Spinal cord (tissue), 10 donors: ENCODE data around the gene CSF2RB. TPM values are rescaled to one million over a fixed set of nuclear protein-coding genes. Genes with fewer than 3 reads are reported as not detected.

Experiments used
- DNase-seq, 6 donors: peaks; one replicate each; pipeline versions ENCODE4 v3.0.0 to v3.0.0-alpha.2; 2013 to 2015; ENCODE audit warnings: low spot score in 6 of 6, low read depth in 4 of 6
- H3K27ac ChIP-seq: one replicate; pipeline ENCODE4 v1.5.1; 2013; ENCODE audit warnings: low read depth, low read length, control low read depth
- H3K27me3 ChIP-seq: one replicate; pipeline ENCODE4 v1.6.1; 2013; ENCODE audit warnings: low read length; ENCODE audit not compliant: control insufficient read depth, insufficient read depth
- H3K36me3 ChIP-seq: one replicate; pipeline ENCODE4 v1.6.1; 2013; ENCODE audit warnings: low read length; ENCODE audit not compliant: control insufficient read depth, insufficient read depth
- H3K4me1 ChIP-seq: one replicate; pipeline ENCODE4 v1.6.1; 2013; ENCODE audit warnings: low read length; ENCODE audit not compliant: control insufficient read depth, insufficient read depth
- H3K4me3 ChIP-seq: one replicate; pipeline ENCODE4 v1.5.1; 2013; ENCODE audit warnings: low read depth, low read length, control low read depth
- H3K9me3 ChIP-seq: one replicate; pipeline ENCODE4 v1.6.1; 2013; ENCODE audit warnings: low read length; ENCODE audit not compliant: control insufficient read depth, insufficient read depth
- WGBS: methylation state at CpG from one replicate; pipeline ENCODE4 v1.1.5; 2013; ENCODE audit warnings: missing lambda C conversion rate; ENCODE audit not compliant: insufficient coverage; 5-methylcytosine and 5-hydroxymethylcytosine counted together
- polyA plus RNA-seq, 2 donors: library from polyadenylated mRNA; unstranded; fragments of 120-200 nt; gene quantifications; one replicate each; pipeline ENCODE4 v1.2.1, GENCODE V29; 2013; ENCODE audit not compliant: insufficient read length in 2 of 2
- total RNA-seq, 2 donors: library from RNA; depleted of rRNA in 1 of 2; stranded (reverse); fragments of 120-200 nt in 1 of 2; fragments of >200 nt in 1 of 2; gene quantifications; one replicate each; pipeline versions ENCODE4 v1.2.3 to v1.2.4, GENCODE V29; 2013 to 2014
- donor health status: healthy.

Gene CSF2RB
- total and polyA plus RNA-seq, 4 donors: 1.3 to 3.1 (median 1.8) TPM

GRCh38 chr22:36925388-36926290, 12.2 kb downstream of the CSF2RB start:
- peaks cover 33% of the 10 kb centered on the region for H3K4me1 ChIP-seq
- no peaks in the 10 kb centered on the region for H3K9me3 ChIP-seq
- H3K4me3 ChIP-seq: no peak overlapping the region
- no peaks in the 10 kb centered on the region for H3K36me3 ChIP-seq
- WGBS: 91% methylated on average over 15 of the region's 19 CpGs
- H3K27me3 ChIP-seq: peaks cover 2% of the 10 kb centered on the region
- H3K27ac ChIP-seq: no peak overlapping the region
- DNase-seq: no peak

GRCh38 chr22:36926309-36926708, 12.9 kb downstream of the CSF2RB start:
- Histone ChIP-seq H3K4me1 (peaks cover 34% of the 10 kb centered on the region), H3K9me3 (no peaks in the 10 kb centered on the region), H3K27ac (no peak overlapping the region), H3K27me3 (peaks cover 2% of the 10 kb centered on the region), H3K36me3 (no peaks in the 10 kb centered on the region), H3K4me3 (no peak overlapping the region)
- WGBS: 90% methylated on average over 6 of the region's 6 CpGs
- DNase-seq: no peak

- DNase-seq: no peak
- Histone ChIP-seq H3K27ac (no peak overlapping the region), H3K36me3 (no peaks in the 10 kb centered on the region), H3K9me3 (no peaks in the 10 kb centered on the region), H3K4me1 (peaks cover 31% of the 10 kb centered on the region), H3K4me3 (no peak overlapping the region), H3K27me3 (peaks cover 2% of the 10 kb centered on the region)
- WGBS: 79% methylated on average over 12 of the region's 14 CpGs
Measured at GRCh38 chr22:36926721-36927435, 13.4 kb downstream of the CSF2RB start.

GRCh38 chr22:36927671-36928070, 14.2 kb downstream of the CSF2RB start:
- Histone ChIP-seq H3K27ac (no peak overlapping the region), H3K9me3 (no peaks in the 10 kb centered on the region), H3K27me3 (peaks cover 2% of the 10 kb centered on the region), H3K36me3 (no peaks in the 10 kb centered on the region), H3K4me1 (peaks cover 24% of the 10 kb centered on the region), H3K4me3 (no peak overlapping the region)
- no peak for DNase-seq
- 100% methylated on average over 1 of the region's 3 CpGs for WGBS

- H3K4me1 ChIP-seq: peaks cover 21% of the 10 kb centered on the region
- WGBS: 53% methylated on average over 5 of the region's 9 CpGs
- no peak overlapping the region for H3K4me3 ChIP-seq
- H3K9me3 ChIP-seq: no peaks in the 10 kb centered on the region
- no peaks in the 10 kb centered on the region for H3K36me3 ChIP-seq
- no peak for DNase-seq
- H3K27me3 ChIP-seq: peaks cover 2% of the 10 kb centered on the region
- H3K27ac ChIP-seq: no peak overlapping the region
Measured at GRCh38 chr22:36928196-36928595, 14.8 kb downstream of the CSF2RB start.

DNA sequence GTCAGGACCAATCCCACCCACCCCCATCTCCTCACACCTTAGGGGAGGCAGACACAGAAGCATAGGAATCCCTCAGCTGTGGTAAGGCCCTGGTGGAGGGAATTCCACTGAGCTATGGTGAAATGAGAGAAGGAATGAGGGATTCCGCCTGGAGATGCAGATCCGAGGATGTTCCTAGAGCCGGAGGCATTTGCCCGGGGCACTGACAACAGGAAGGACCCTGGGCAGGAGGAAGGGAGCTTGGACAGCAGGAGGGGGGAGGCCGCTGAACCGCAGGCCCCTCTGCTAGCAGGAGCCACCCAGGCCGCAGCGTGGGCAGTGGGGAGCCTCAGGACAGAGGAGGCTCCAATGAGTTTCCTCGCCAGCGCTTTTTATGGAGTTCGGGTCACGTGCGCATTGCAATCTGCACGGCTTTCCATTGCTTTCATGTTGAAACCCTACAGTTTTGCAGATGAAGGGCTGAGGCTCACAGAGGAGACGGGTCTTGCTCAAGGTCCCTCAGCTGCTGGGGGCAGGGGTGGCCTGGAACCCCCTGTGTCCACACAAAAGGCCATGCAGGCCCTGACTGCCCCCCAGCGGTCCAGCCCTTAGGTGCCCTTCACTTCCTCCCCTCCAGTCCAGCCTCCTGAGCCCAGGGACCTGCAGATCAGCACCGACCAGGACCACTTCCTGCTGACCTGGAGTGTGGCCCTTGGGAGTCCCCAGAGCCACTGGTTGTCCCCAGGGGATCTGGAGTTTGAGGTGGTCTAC, 15.5 kb downstream of the CSF2RB start:
- H3K4me3 ChIP-seq: no peak overlapping the region
- H3K27me3 ChIP-seq: peaks cover 2% of the 10 kb centered on the region
- whole genome bisulfite sequencing: 59% methylated on average over 17 of the region's 17 CpGs
- peaks cover 21% of the 10 kb centered on the region for H3K4me1 ChIP-seq
- H3K9me3 ChIP-seq: no peaks in the 10 kb centered on the region
- no peaks in the 10 kb centered on the region for H3K36me3 ChIP-seq
- DNase-seq: no peak
- no peak overlapping the region for H3K27ac ChIP-seq

DNA sequence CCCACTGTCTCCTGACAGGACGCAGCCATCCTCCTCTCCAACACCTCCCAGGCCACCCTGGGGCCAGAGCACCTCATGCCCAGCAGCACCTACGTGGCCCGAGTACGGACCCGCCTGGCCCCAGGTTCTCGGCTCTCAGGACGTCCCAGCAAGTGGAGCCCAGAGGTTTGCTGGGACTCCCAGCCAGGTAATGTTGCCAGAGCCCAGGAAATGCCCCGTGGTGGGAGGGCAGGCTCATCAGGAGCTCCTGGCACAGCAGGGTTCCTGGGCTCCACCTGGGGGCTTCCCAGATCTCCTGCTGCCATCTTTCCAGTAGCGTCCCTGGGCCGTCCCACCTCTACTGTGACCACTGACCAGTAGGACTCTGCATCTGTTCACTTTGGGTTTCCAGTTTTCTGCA, 16.2 kb downstream of the CSF2RB start:
- no peaks in the 10 kb centered on the region for H3K36me3 ChIP-seq
- H3K9me3 ChIP-seq: no peaks in the 10 kb centered on the region
- H3K27me3 ChIP-seq: peaks cover 2% of the 10 kb centered on the region
- peaks cover 21% of the 10 kb centered on the region for H3K4me1 ChIP-seq
- no peak for DNase-seq
- 94% methylated on average over 10 of the region's 10 CpGs for WGBS
- no peak overlapping the region for H3K4me3 ChIP-seq
- H3K27ac ChIP-seq: no peak overlapping the region

- Histone ChIP-seq H3K4me3 (no peak overlapping the region), H3K9me3 (no peaks in the 10 kb centered on the region)
- WGBS: 55% methylated on average over 19 of the region's 20 CpGs
Measured at GRCh38 chr22:36930041-36930935, 16.9 kb downstream of the CSF2RB start.

GRCh38 chr22:36931446-36931845, 18.0 kb downstream of the CSF2RB start:
- Histone ChIP-seq H3K36me3 (no peaks in the 10 kb centered on the region), H3K4me1 (peaks cover 21% of the 10 kb centered on the region), H3K4me3 (no peak overlapping the region), H3K27me3 (peaks cover 2% of the 10 kb centered on the region), H3K9me3 (no peaks in the 10 kb centered on the region), H3K27ac (no peak overlapping the region)
- WGBS: 71% methylated on average over 1 of the region's 2 CpGs
- no peak for DNase-seq

More at GRCh38 chr22:36930041-36930935, 16.9 kb downstream of the CSF2RB start:
- Histone ChIP-seq H3K4me1 (peaks cover 21% of the 10 kb centered on the region), H3K36me3 (no peaks in the 10 kb centered on the region), H3K27ac (no peak overlapping the region), H3K27me3 (peaks cover 2% of the 10 kb centered on the region)
- DNase-seq: no peak
